HepG2 (cell line): Measurements from ENCODE around the gene AHSG. TPM values are rescaled to one million over a fixed set of nuclear protein-coding genes. Genes with fewer than 3 reads are reported as not detected.

Experiments used
- ATM ChIP-seq: fragments of 450-650 bp; IDR thresholded peaks from 2 replicates; pipeline ENCODE4 v1.7.1; 2017; ENCODE audit warnings: mild to moderate bottlenecking, borderline replicate concordance
- CBFB ChIP-seq: sonication (generic); formaldehyde crosslinking; IDR thresholded peaks from 2 replicates; pipeline ENCODE4 v1.4.0; 2020; ENCODE audit warnings: missing genetic modification reagents
- CCDC6 ChIP-seq: sonication (generic); formaldehyde crosslinking; IDR thresholded peaks from 2 replicates; pipeline ENCODE4 v1.8.1; 2022; ENCODE audit warnings: mild to moderate bottlenecking, missing genetic modification reagents, moderate library complexity
- CHCHD3 ChIP-seq: sonication (generic); formaldehyde crosslinking; IDR thresholded peaks from 2 replicates; pipeline ENCODE4 v1.8.0; 2022; ENCODE audit warnings: mild to moderate bottlenecking, missing genetic modification reagents, moderate library complexity
- DBP ChIP-seq: sonication (generic); formaldehyde crosslinking; IDR thresholded peaks from 2 replicates; pipeline ENCODE4 v1.4.0; 2020; ENCODE audit warnings: missing genetic modification reagents; ENCODE audit errors: not compliant biosample characterization
- FOXA1 ChIP-seq, 2 experiments: fragments of 450-650 bp in 1 of 2; sonication (generic) in 1 of 2; formaldehyde crosslinking in 1 of 2; IDR thresholded peaks; 2 replicates each; pipeline versions ENCODE4 v1.4.0 to v1.6.1; 2016 to 2020; ENCODE audit warnings: missing genetic modification reagents in 1 of 2
- HIVEP1 ChIP-seq: sonication (generic); formaldehyde crosslinking; IDR thresholded peaks from 2 replicates; pipeline ENCODE4 v1.4.0; 2020; ENCODE audit warnings: mild to moderate bottlenecking, missing genetic modification reagents
- JUN ChIP-seq: sonication (generic); formaldehyde crosslinking; IDR thresholded peaks from 2 replicates; pipeline ENCODE4 v1.4.0; 2020; ENCODE audit warnings: mild to moderate bottlenecking, missing genetic modification reagents
- KLF6 ChIP-seq: IDR thresholded peaks from 2 replicates; pipeline ENCODE4 v1.8.0; 2016; ENCODE audit warnings: missing biosample characterization, missing genetic modification reagents
- MLXIP ChIP-seq: sonication (generic); formaldehyde crosslinking; IDR thresholded peaks from 2 replicates; pipeline ENCODE4 v1.9.0; 2021; ENCODE audit warnings: missing genetic modification reagents, borderline replicate concordance
- MTF1 ChIP-seq: sonication (generic); formaldehyde crosslinking; IDR thresholded peaks from 2 replicates; pipeline ENCODE4 v1.5.0; 2020; ENCODE audit warnings: missing genetic modification reagents
- MYNN ChIP-seq: sonication (generic); formaldehyde crosslinking; IDR thresholded peaks from 2 replicates; pipeline ENCODE4 v1.4.0; 2020; ENCODE audit warnings: mild to moderate bottlenecking, low read depth, missing genetic modification reagents
- NR2F2 ChIP-seq: IDR thresholded peaks from 2 replicates; pipeline ENCODE4 v1.6.1; 2012; ENCODE audit warnings: low read depth, inconsistent platforms, borderline replicate concordance
- PHF5A ChIP-seq: IDR thresholded peaks from one replicate; pipeline ENCODE4 v1.6.1; 2018; ENCODE audit warnings: low read depth, missing genetic modification reagents; ENCODE audit not compliant: unreplicated experiment
- SIX4 ChIP-seq: sonication (generic); formaldehyde crosslinking; IDR thresholded peaks from 2 replicates; pipeline ENCODE4 v1.4.0; 2020; ENCODE audit warnings: missing genetic modification reagents
- SRSF4 ChIP-seq: fragments of 200-400 bp; formaldehyde crosslinking; IDR thresholded peaks from one replicate; pipeline ENCODE4 v1.6.1; 2018; ENCODE audit warnings: mild to moderate bottlenecking, low read depth, low read length, moderate library complexity; ENCODE audit not compliant: poor library complexity, severe bottlenecking
- SSRP1 ChIP-seq: IDR thresholded peaks from 2 replicates; pipeline ENCODE4 v1.6.1; 2016; ENCODE audit warnings: control low read depth
- ZFP91 ChIP-seq: sonication (generic); formaldehyde crosslinking; IDR thresholded peaks from 2 replicates; pipeline ENCODE4 v1.9.0; 2022; ENCODE audit warnings: missing genetic modification reagents, mild to moderate bottlenecking, borderline replicate concordance
- ZNF263 ChIP-seq: sonication (generic); formaldehyde crosslinking; IDR thresholded peaks from 2 replicates; pipeline ENCODE4 v1.4.0; 2020; ENCODE audit warnings: missing genetic modification reagents
- ZNF331 ChIP-seq: sonication (generic); formaldehyde crosslinking; IDR thresholded peaks from 2 replicates; pipeline ENCODE4 v1.4.0; 2020; ENCODE audit warnings: missing genetic modification reagents
- ZNF33A ChIP-seq: sonication (generic); formaldehyde crosslinking; IDR thresholded peaks from 2 replicates; pipeline ENCODE4 v1.5.1; 2020; ENCODE audit warnings: missing genetic modification reagents, mild to moderate bottlenecking, moderate library complexity, borderline replicate concordance
- ZNF367 ChIP-seq: sonication (generic); formaldehyde crosslinking; IDR thresholded peaks from 2 replicates; pipeline ENCODE4 v1.4.0; 2020; ENCODE audit warnings: missing genetic modification reagents, borderline replicate concordance
- ZNF562 ChIP-seq: sonication (generic); formaldehyde crosslinking; IDR thresholded peaks from 2 replicates; pipeline ENCODE4 v1.8.0; 2022; ENCODE audit warnings: missing genetic modification reagents, borderline replicate concordance
- ZNF720 ChIP-seq: sonication (generic); formaldehyde crosslinking; IDR thresholded peaks from 2 replicates; pipeline ENCODE4 v1.4.0; 2020; ENCODE audit warnings: missing genetic modification reagents
- polyA plus RNA-seq, 8 experiments: library from polyadenylated mRNA; depleted of rRNA in 3 of 8; stranded (reverse) in 7 of 8; unstranded in 1 of 8; fragments of >200 nt; fragmentation: Illumina TruSeq in 4 of 8; extraction: Trizol in 4 of 8; gene quantifications; 2 replicates each; pipeline versions ENCODE4 v1.2.1 to v1.2.3, GENCODE V29; 2011 to 2016; ENCODE audit warnings: low read depth in 4 of 8, missing spikeins in 1 of 8, mixed read lengths in 1 of 8; ENCODE audit not compliant: insufficient read depth in 1 of 8
- total RNA-seq, 5 experiments: library from RNA; depleted of rRNA; stranded (reverse); fragments of >200 nt; fragmentation: Illumina TruSeq; extraction: Trizol; gene quantifications; 2 replicates each; pipeline ENCODE4 v1.2.3, GENCODE V29; 2016; ENCODE audit warnings: low read depth in 1 of 5

AHSG gene
- total and polyA plus RNA-seq, 2 of the 13 experiments (the other 11 are each of a cell fraction or from before 2014, with no cell fraction given), result 2,043 to 19,152 TPM

- no peak for TF ChIP-seq CCDC6
- TF ChIP-seq NR2F2, result no peak
- no peak for TF ChIP-seq JUN (CRISPR knock-in tag)
- TF ChIP-seq SRSF4, result peak; percentile 66
- TF ChIP-seq CHCHD3 (CRISPR knock-in tag), result no peak
- TF ChIP-seq MTF1 (CRISPR knock-in tag), result no peak
- TF ChIP-seq SIX4 (CRISPR knock-in tag), result no peak
- no peak for TF ChIP-seq MYNN (CRISPR knock-in tag)
- no peak for TF ChIP-seq ZNF331 (CRISPR knock-in tag)
- TF ChIP-seq ZNF367 (CRISPR knock-in tag), result no peak
- TF ChIP-seq ZNF562 (CRISPR knock-in tag), result no peak
- TF ChIP-seq ATM, result no peak
- no peak for TF ChIP-seq KLF6
- TF ChIP-seq HIVEP1 (CRISPR knock-in tag), result no peak
- no peak for TF ChIP-seq ZNF720 (CRISPR knock-in tag)
- TF ChIP-seq SSRP1 (CRISPR knock-in tag), result no peak
- peak; percentile 6 for TF ChIP-seq PHF5A (CRISPR knock-in tag)
- no peak for TF ChIP-seq ZNF263 (CRISPR knock-in tag)
- no peak for TF ChIP-seq MLXIP
- no peak for TF ChIP-seq FOXA1 (IDR thresholded peaks at IDR 0.05)
- no peak for TF ChIP-seq FOXA1 (CRISPR knock-in tag; IDR thresholded peaks at IDR 0.05)
- no peak for TF ChIP-seq DBP (CRISPR knock-in tag)
- TF ChIP-seq ZFP91 (CRISPR knock-in tag), result no peak
- TF ChIP-seq ZNF33A (CRISPR knock-in tag), result no peak
- TF ChIP-seq CBFB (CRISPR knock-in tag), result no peak
These were observed 9.9 kb downstream of the AHSG start (continued) for GRCh38 chr3:186622651-186623310.
